VCaP (cell line): Measurements from ENCODE around the gene IL1F10.

Source experiments
- H3K27ac ChIP-seq: fragments of 450-650 bp; 2 replicates; pipeline ENCODE4 v1.5.1; 2017
- CTCF ChIP-seq: fragments of 450-650 bp; conservative IDR thresholded peaks from 2 replicates; pipeline ENCODE4 v1.5.1; 2017; ENCODE audit warnings: mild to moderate bottlenecking, moderate library complexity

Gene IL1F10

DNA sequence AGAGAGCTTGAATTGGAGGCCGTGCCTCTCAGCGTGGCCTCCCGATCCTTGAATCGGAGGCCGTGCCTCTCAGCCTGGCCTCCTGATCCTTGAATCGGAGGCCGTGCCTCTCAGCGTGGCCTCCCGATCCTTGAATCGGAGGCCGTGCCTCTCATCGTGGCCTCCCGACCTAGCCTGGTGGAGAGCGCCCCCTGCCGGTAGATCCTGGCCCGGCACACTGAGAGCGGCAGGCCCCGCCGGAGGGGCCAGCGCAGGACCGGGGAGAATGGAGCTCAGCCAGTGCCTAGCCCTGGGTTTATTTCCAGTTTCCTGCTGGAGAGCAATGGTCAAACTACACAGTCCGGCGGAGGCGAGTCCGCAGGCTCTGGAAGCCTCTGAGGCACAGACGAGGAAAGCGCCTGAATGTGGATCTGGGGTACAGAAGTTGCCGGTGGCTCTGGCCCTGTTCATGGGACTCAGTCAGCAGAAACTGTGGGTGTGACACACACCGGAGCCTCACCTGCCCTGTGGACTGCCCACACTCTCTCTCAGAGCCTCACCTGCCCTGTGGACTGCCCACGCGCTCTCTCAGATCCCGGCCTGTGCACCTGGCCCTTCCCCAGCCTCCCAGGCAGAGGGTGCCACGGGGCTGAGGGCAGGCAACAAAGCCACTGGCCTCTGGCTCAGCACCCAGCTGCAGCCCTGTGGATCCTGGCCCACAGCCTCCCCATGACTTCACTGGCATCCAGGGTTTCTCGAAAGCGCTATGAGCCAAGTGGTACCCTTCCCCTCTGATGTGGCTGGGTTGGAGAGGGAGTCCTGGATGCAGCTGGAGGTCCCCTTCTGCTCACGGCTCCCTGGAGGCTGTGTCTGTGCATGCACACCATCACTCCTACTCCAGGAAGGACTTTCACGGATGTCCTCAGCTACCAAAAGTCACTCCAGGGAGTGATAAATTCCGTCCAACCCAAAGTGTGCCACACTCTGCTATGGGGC, 16.6 kb upstream of the IL1F10 start:
- no peak overlapping the region for H3K27ac ChIP-seq
- TF ChIP-seq CTCF: no peak

- H3K27ac ChIP-seq: no peak within 1 kb of the TSS
- TF ChIP-seq CTCF: no peak
Observed at GRCh38 chr2:113052396-113052917, 15.3 kb upstream of the IL1F10 start, which contains the start of gene IL36B. IL36B (minus strand) TSS chr2:113052867.

GRCh38 chr2:113053666-113054065, 14.1 kb upstream of the IL1F10 start:
- TF ChIP-seq CTCF: no peak
- no peak overlapping the region for H3K27ac ChIP-seq

- no peak for TF ChIP-seq CTCF
- no peak overlapping the region for H3K27ac ChIP-seq
Observed at GRCh38 chr2:113054066-113054465, 13.7 kb upstream of the IL1F10 start.

DNA sequence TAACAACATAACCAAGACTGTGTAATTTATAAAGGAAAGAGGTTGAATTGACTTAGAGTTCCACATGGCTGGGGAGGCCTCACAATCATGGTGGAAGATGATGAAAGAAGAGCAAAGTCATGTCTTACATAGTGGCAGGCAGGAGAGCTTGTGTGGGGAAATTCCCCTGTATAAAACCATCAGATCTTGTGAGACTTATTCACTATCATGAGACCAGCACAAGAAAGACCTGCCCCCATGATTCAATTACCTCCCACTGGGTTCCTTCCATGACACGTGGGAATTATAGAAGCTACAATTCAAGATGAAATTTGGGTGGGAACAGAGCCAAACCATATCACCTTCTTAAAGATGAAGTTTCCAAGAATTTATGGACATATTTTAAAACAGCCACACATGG, 11.2 kb upstream of the IL1F10 start:
- peak overlapping the region; percentile 59 for H3K27ac ChIP-seq
- no peak for TF ChIP-seq CTCF

DNA sequence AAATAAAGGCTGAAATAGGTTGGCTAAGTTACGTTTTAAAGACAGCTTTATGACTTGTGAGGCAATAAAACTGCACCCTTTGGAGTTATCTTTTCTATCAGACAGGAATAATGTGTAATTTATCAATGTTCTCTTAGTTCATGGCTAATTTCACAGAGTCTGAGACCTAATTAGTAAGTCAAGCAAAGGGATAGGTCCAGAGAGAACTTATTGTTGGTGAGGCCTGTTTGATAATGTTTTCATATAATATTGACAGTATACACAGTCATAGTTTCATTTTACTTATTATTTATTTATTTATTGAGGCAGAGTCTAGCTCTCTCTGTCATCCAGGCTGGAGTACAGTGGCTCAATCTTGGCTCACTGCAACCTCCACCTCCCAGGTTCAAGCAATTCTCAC, 10.7 kb upstream of the IL1F10 start:
- TF ChIP-seq CTCF: no peak
- H3K27ac ChIP-seq: peak overlapping the region; percentile 59

DNA sequence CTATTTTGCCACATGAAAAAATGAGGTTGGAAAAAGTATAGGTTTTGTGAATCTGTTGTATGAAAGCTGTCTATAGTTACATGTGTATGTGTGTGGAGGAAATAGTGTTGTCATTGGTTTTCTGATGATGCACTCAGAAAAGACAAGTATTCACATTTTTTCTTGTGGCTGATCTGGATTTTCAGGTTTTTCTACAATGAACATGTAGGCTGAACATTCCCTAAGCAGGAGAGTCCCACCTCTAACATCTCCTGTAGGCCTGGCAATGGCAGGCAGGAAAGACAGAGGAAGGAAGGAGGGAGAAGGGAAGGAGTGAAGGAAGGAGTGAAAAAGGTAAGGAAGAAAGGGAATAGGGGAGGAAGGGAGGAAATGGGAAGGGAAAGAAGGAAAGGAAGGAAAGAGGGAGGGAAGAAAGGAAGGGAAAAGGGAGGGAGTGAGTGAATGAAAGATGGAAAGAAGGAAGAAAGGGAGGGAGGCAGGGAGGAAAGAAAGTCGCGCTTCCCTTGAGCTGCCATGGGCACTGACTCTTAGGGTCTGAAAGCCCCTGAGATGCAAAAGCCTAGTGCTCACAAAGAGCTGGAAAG, 9.3 kb upstream of the IL1F10 start:
- TF ChIP-seq CTCF: no peak
- peak overlapping the region; percentile 41 for H3K27ac ChIP-seq
